ENCODE results near the gene CABCOCO1. TPM values are rescaled to one million over a fixed set of nuclear protein-coding genes. Genes with fewer than 3 reads are reported as not detected.
A peak's percentile ranks its signal among the peaks of the same experiment; 100 is the strongest.

The CABCOCO1 gene
- polyA plus RNA-seq, 1 of the 3 experiments (the other 2 are of a cell fraction): 0.71 TPM

- H3K4me1 ChIP-seq (ENCODE audit: control insufficient read depth in 1 of 2, insufficient read depth in 2 of 2, low read depth in 1 of 2, low read length in 1 of 2): no peaks in the 10 kb centered on the region
- no peaks in the 10 kb centered on the region for H3K27me3 ChIP-seq (ENCODE audit: insufficient read depth)
- H4K20me1 ChIP-seq (ENCODE audit: insufficient read depth): no peaks in the 10 kb centered on the region
- no peaks in the 10 kb centered on the region for H3F3A ChIP-seq (replicated peaks; ENCODE audit: insufficient read depth)
- no peak for DNase-seq
- ChIA-PET CTCF (interaction anchor here (1.1 kb wide), 1 partner anchor 17 kb away, joined by 3 read pairs; no protein-coding TSS in a partner anchor), POLR2A (no interaction called here)
- WGBS (ENCODE audit: low lambda C conversion rate): 64% methylated on average over 1 of the region's 1 CpG
- no peak overlapping the region for H3K4me2 ChIP-seq
- H3K4me3 ChIP-seq (ENCODE audit: low read depth in 2 of 2, low read length in 1 of 2): no peak overlapping the region
- H3K9ac ChIP-seq: no peak overlapping the region
- H3K9me3 ChIP-seq: no peaks in the 10 kb centered on the region
- H3K9me2 ChIP-seq: no peaks in the 10 kb centered on the region
- no peak for TF ChIP-seq YY1 (IDR thresholded peaks at IDR 0.05; ENCODE audit: low read depth)
- no peak for TF ChIP-seq CHD2 (IDR thresholded peaks at IDR 0.05; ENCODE audit: low read length, partially characterized antibody)
- TF ChIP-seq, protein P1, sequence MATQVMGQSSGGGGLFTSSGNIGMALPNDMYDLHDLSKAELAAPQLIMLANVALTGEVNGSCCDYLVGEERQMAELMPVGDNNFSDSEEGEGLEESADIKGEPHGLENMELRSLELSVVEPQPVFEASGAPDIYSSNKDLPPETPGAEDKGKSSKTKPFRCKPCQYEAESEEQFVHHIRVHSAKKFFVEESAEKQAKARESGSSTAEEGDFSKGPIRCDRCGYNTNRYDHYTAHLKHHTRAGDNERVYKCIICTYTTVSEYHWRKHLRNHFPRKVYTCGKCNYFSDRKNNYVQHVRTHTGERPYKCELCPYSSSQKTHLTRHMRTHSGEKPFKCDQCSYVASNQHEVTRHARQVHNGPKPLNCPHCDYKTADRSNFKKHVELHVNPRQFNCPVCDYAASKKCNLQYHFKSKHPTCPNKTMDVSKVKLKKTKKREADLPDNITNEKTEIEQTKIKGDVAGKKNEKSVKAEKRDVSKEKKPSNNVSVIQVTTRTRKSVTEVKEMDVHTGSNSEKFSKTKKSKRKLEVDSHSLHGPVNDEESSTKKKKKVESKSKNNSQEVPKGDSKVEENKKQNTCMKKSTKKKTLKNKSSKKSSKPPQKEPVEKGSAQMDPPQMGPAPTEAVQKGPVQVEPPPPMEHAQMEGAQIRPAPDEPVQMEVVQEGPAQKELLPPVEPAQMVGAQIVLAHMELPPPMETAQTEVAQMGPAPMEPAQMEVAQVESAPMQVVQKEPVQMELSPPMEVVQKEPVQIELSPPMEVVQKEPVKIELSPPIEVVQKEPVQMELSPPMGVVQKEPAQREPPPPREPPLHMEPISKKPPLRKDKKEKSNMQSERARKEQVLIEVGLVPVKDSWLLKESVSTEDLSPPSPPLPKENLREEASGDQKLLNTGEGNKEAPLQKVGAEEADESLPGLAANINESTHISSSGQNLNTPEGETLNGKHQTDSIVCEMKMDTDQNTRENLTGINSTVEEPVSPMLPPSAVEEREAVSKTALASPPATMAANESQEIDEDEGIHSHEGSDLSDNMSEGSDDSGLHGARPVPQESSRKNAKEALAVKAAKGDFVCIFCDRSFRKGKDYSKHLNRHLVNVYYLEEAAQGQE (IDR thresholded peaks at IDR 0.05; ENCODE audit: low read depth, low read length): no peak
- 0 out of 2 replicates have a peak overlapping the region, but pooled peaks have one; percentile 7 for H2AFZ ChIP-seq (ENCODE audit: low read depth)
- no peaks in the 10 kb centered on the region for H3K36me3 ChIP-seq (replicated peaks in 1 of 2; ENCODE audit: control insufficient read depth in 1 of 2, insufficient read depth in 2 of 2, low read length in 1 of 2)
- H3K79me2 ChIP-seq (ENCODE audit: insufficient read depth): no peaks in the 10 kb centered on the region
- H3K27ac ChIP-seq (ENCODE audit: low read depth in 2 of 2, low read length in 1 of 2): no peak overlapping the region; a peak in 1 of 4 replicates
Observed at GRCh38 chr10:61804414-61804813, 141.7 kb downstream of the CABCOCO1 start.

- ChIA-PET POLR2A (no interaction called here), CTCF (interaction anchor here (1.2 kb wide), 1 partner anchor 57 kb away, joined by 3 read pairs; no protein-coding TSS in a partner anchor)
- H4K20me1 ChIP-seq (ENCODE audit: insufficient read depth): no peaks in the 10 kb centered on the region
- no peak for DNase-seq
- H3F3A ChIP-seq (replicated peaks; ENCODE audit: insufficient read depth): no peaks in the 10 kb centered on the region
- TF ChIP-seq RAD21 (IDR thresholded peaks at IDR 0.05; ENCODE audit: low read length) (no peak), MEF2A (IDR thresholded peaks at IDR 0.05; ENCODE audit: borderline replicate concordance, low read depth) (no peak), PBX3 (IDR thresholded peaks at IDR 0.05) (no peak), RXRA (IDR thresholded peaks at IDR 0.05; ENCODE audit: borderline replicate concordance, low read depth) (no peak), TEAD4 (IDR thresholded peaks at IDR 0.05; ENCODE audit: borderline replicate concordance, insufficient read depth) (no peak), FOXM1 (IDR thresholded peaks at IDR 0.05; ENCODE audit: low read depth) (no peak), ELF1 (IDR thresholded peaks at IDR 0.05) (no peak), POLR2AphosphoS5 (IDR thresholded peaks at IDR 0.05; ENCODE audit: low read depth, low read length) (no peak), NRF1 (IDR thresholded peaks at IDR 0.05; ENCODE audit: low read depth, low read length) (no peak), FOSL2 (IDR thresholded peaks at IDR 0.05; ENCODE audit: borderline replicate concordance, low read depth) (no peak), TAF1 (IDR thresholded peaks at IDR 0.05; ENCODE audit: borderline replicate concordance, low read depth, low read length) (no peak), CHD2 (IDR thresholded peaks at IDR 0.05; ENCODE audit: low read length, partially characterized antibody) (no peak), JUND (IDR thresholded peaks at IDR 0.05) (no peak), RCOR1 (IDR thresholded peaks at IDR 0.05; ENCODE audit: low read length) (no peak), TCF12 (IDR thresholded peaks at IDR 0.05) (no peak), USF1 (IDR thresholded peaks at IDR 0.05; ENCODE audit: borderline replicate concordance, low read depth) (no peak)
- TF ChIP-seq, protein P2, sequence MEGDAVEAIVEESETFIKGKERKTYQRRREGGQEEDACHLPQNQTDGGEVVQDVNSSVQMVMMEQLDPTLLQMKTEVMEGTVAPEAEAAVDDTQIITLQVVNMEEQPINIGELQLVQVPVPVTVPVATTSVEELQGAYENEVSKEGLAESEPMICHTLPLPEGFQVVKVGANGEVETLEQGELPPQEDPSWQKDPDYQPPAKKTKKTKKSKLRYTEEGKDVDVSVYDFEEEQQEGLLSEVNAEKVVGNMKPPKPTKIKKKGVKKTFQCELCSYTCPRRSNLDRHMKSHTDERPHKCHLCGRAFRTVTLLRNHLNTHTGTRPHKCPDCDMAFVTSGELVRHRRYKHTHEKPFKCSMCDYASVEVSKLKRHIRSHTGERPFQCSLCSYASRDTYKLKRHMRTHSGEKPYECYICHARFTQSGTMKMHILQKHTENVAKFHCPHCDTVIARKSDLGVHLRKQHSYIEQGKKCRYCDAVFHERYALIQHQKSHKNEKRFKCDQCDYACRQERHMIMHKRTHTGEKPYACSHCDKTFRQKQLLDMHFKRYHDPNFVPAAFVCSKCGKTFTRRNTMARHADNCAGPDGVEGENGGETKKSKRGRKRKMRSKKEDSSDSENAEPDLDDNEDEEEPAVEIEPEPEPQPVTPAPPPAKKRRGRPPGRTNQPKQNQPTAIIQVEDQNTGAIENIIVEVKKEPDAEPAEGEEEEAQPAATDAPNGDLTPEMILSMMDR (IDR thresholded peaks at IDR 0.05): no peak
- no peaks in the 10 kb centered on the region for H3K36me3 ChIP-seq (replicated peaks in 1 of 2; ENCODE audit: control insufficient read depth in 1 of 2, insufficient read depth in 2 of 2, low read length in 1 of 2)
- 81% methylated on average over 3 of the region's 3 CpGs for WGBS (ENCODE audit: low lambda C conversion rate)
- no peaks in the 10 kb centered on the region for H3K9me2 ChIP-seq
- H3K4me2 ChIP-seq: no peak overlapping the region
- H3K27ac ChIP-seq (ENCODE audit: low read depth in 2 of 2, low read length in 1 of 2): no peak overlapping the region
- no peaks in the 10 kb centered on the region for H3K27me3 ChIP-seq (ENCODE audit: insufficient read depth)
- H2AFZ ChIP-seq (ENCODE audit: low read depth): no peak overlapping the region
- no peaks in the 10 kb centered on the region for H3K79me2 ChIP-seq (ENCODE audit: insufficient read depth)
- no peaks in the 10 kb centered on the region for H3K4me1 ChIP-seq (ENCODE audit: control insufficient read depth in 1 of 2, insufficient read depth in 2 of 2, low read depth in 1 of 2, low read length in 1 of 2)
- H3K9ac ChIP-seq: no peak overlapping the region
- H3K4me3 ChIP-seq (ENCODE audit: low read depth in 2 of 2, low read length in 1 of 2): no peak overlapping the region
- H3K9me3 ChIP-seq: no peaks in the 10 kb centered on the region
Observed at GRCh38 chr10:61805091-61805490, 142.4 kb downstream of the CABCOCO1 start.
